ENCODE data around the gene DMD. TPM values are rescaled to one million over a fixed set of nuclear protein-coding genes. Genes with fewer than 3 reads are reported as not detected.

Gene DMD
- polyA plus RNA-seq, 2 of the 4 experiments (the other 2 are of a cell fraction): 0.03 TPM; not detected in 1

DNA sequence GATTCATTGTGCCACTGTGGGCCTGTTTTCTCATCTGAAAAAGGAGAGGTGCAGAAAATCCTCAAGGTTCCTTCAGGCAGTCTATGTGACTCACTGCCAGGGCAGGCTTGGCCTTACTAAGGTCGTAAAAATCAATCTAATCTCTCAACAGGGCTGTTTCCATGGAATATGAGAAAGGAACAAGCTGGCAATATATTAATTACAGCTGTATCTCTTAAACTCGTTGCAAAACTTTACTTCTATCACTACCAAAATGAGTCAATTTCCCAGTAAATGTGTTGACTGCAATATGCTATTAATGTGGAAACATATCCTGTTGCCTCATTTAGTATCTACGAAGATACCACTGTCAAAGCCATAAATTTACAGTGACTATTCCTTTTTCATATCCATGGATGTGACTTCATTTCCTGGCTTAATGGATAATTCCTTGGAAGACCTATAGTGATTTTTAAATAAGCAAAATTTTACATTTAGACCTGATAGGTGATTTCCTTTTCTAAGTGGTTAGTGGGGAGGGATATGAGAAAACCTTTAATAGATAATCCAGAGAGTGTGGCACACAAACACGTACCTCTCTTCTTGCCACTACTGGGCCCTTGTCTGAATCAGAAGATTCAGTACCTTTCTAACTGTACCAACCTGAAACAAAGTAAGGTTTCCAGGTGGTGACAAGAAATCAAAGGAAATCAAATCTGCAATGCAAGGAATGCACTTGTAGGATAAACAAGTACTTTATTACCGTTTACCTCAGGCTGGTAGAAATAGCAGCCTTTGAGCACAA lies 2012.1 kb downstream of the DMD start:
- FAIRE-seq (no peak), ATAC-seq (no peak), DNase-seq (ENCODE audit: low read depth in 1 of 2, low spot score in 1 of 2) (no peak)
- Histone ChIP-seq H3K4me3 (no peak overlapping the region), H3K27ac (no peak overlapping the region), H3K4me2 (no peak overlapping the region), H3K4me1 (no peaks in the 10 kb centered on the region), H3K9me3 (no peaks in the 10 kb centered on the region)
- POLR2A ChIA-PET: no interaction called here
- CTCF ChIA-PET: no interaction called here
- no peak for TF ChIP-seq ESRRA (IDR thresholded peaks at IDR 0.05; ENCODE audit: borderline replicate concordance, low read length)
- TF ChIP-seq HOXB13 (CRISPR knock-in tag; IDR thresholded peaks at IDR 0.05; ENCODE audit: low read depth): no peak
- TF ChIP-seq FOSL2 (IDR thresholded peaks at IDR 0.05): no peak
- TF ChIP-seq FOSL2 (CRISPR knock-in tag; IDR thresholded peaks at IDR 0.05): no peak
- no peak for TF ChIP-seq RCOR1 (IDR thresholded peaks at IDR 0.05; ENCODE audit: low read depth, low read length)
- no peak for TF ChIP-seq PHF8 (IDR thresholded peaks at IDR 0.05; ENCODE audit: borderline replicate concordance, low read depth)
- TF ChIP-seq TP53 (CRISPR knock-in tag; IDR thresholded peaks at IDR 0.05): no peak
- TF ChIP-seq, protein P1, sequence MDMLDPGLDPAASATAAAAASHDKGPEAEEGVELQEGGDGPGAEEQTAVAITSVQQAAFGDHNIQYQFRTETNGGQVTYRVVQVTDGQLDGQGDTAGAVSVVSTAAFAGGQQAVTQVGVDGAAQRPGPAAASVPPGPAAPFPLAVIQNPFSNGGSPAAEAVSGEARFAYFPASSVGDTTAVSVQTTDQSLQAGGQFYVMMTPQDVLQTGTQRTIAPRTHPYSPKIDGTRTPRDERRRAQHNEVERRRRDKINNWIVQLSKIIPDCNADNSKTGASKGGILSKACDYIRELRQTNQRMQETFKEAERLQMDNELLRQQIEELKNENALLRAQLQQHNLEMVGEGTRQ (IDR thresholded peaks at IDR 0.05): no peak
- no peak for TF ChIP-seq CEBPB (IDR thresholded peaks at IDR 0.05)
- no peak for TF ChIP-seq RAD21 (conservative IDR thresholded peaks at IDR 0.05 in 1 of 2, IDR thresholded peaks at IDR 0.05 in 1 of 2)
- TF ChIP-seq, protein P2, sequence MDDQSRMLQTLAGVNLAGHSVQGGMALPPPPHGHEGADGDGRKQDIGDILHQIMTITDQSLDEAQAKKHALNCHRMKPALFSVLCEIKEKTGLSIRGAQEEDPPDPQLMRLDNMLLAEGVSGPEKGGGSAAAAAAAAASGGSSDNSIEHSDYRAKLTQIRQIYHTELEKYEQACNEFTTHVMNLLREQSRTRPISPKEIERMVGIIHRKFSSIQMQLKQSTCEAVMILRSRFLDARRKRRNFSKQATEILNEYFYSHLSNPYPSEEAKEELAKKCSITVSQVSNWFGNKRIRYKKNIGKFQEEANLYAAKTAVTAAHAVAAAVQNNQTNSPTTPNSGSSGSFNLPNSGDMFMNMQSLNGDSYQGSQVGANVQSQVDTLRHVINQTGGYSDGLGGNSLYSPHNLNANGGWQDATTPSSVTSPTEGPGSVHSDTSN (IDR thresholded peaks at IDR 0.05): no peak
- TF ChIP-seq ZFP36 (IDR thresholded peaks at IDR 0.05; ENCODE audit: borderline replicate concordance, partially characterized antibody): no peak
- no peak for TF ChIP-seq EP300 (IDR thresholded peaks at IDR 0.05)
- no peak for TF ChIP-seq ATOH8 (CRISPR knock-in tag; IDR thresholded peaks at IDR 0.05; ENCODE audit: low read depth)
- no peak for TF ChIP-seq CHD2 (IDR thresholded peaks at IDR 0.05; ENCODE audit: low read length, partially characterized antibody)
- TF ChIP-seq CBX8 (IDR thresholded peaks at IDR 0.05): no peak
- no peak for TF ChIP-seq CHD4 (IDR thresholded peaks at IDR 0.05; ENCODE audit: borderline replicate concordance)
- TF ChIP-seq ZC3H11A (IDR thresholded peaks at IDR 0.05): no peak
- WGBS (ENCODE audit: missing lambda C conversion rate): 5% methylated on average over 5 of the region's 5 CpGs

- Histone ChIP-seq H3K9me3 (no peaks in the 10 kb centered on the region), H3K4me2 (no peak overlapping the region), H3K4me3 (no peak overlapping the region), H3K4me1 (no peaks in the 10 kb centered on the region), H3K27ac (no peak overlapping the region)
- FAIRE-seq: no peak
- no peak for DNase-seq (ENCODE audit: low read depth in 1 of 2, low spot score in 1 of 2)
- no peak for ATAC-seq
- 28% methylated on average over 8 of the region's 11 CpGs for WGBS (ENCODE audit: missing lambda C conversion rate)
- POLR2A ChIA-PET: no interaction called here
- TF ChIP-seq HOXB5 (CRISPR knock-in tag; IDR thresholded peaks at IDR 0.05) (no peak), NPAS2 (CRISPR knock-in tag; IDR thresholded peaks at IDR 0.05; ENCODE audit: borderline replicate concordance) (no peak), RARB (CRISPR knock-in tag; IDR thresholded peaks at IDR 0.05) (no peak), TP53 (CRISPR knock-in tag; IDR thresholded peaks at IDR 0.05) (no peak)
- CTCF ChIA-PET: no interaction called here
Observed at GRCh38 chrX:31190221-31190975, 2021.0 kb downstream of the DMD start.

Measured in A549 (cell line).